ENCODE results near the gene APLP2. TPM values are rescaled to one million over a fixed set of nuclear protein-coding genes. Genes with fewer than 3 reads are reported as not detected.
A peak's percentile ranks its signal among the peaks of the same experiment; 100 is the strongest.

The APLP2 gene
- total RNA-seq, 1 donor from 2014 or later, result 548 TPM

DNA sequence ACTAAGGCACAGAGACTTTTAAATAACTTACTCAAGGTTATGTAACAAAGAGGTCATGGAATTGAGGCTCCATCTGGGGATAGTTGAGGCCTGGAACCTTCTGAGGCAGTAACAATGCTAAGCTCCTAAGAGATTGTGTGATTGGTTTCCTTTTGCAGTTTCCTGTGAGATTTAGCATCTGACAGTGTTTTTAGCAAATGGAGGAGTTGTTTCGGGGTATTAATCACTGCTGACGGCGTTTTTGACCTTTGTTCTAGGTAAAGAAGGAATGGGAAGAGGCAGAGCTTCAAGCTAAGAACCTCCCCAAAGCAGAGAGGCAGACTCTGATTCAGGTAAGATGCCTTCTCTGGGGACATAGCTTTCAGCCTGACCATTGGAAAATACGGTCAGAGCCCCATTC, 57.8 kb downstream of the APLP2 start:
- DNase-seq (ENCODE audit: low read depth), result no peak
- TF ChIP-seq, protein P1, sequence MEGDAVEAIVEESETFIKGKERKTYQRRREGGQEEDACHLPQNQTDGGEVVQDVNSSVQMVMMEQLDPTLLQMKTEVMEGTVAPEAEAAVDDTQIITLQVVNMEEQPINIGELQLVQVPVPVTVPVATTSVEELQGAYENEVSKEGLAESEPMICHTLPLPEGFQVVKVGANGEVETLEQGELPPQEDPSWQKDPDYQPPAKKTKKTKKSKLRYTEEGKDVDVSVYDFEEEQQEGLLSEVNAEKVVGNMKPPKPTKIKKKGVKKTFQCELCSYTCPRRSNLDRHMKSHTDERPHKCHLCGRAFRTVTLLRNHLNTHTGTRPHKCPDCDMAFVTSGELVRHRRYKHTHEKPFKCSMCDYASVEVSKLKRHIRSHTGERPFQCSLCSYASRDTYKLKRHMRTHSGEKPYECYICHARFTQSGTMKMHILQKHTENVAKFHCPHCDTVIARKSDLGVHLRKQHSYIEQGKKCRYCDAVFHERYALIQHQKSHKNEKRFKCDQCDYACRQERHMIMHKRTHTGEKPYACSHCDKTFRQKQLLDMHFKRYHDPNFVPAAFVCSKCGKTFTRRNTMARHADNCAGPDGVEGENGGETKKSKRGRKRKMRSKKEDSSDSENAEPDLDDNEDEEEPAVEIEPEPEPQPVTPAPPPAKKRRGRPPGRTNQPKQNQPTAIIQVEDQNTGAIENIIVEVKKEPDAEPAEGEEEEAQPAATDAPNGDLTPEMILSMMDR (conservative IDR thresholded peaks at IDR 0.05; ENCODE audit: low read depth, low read length), result no peak
- no peak overlapping the region for H3K4me3 ChIP-seq (ENCODE audit: low read depth, low read length)

GRCh38 chr11:130128626-130129025, 58.9 kb downstream of the APLP2 start:
- DNase-seq (ENCODE audit: low read depth), result no peak
- H3K4me3 ChIP-seq (ENCODE audit: low read depth, low read length), result no peak overlapping the region
- TF ChIP-seq, protein P1 (conservative IDR thresholded peaks at IDR 0.05; ENCODE audit: low read depth, low read length), result no peak

GRCh38 chr11:130129922-130130321, 60.2 kb downstream of the APLP2 start:
- DNase-seq (ENCODE audit: low read depth), result no peak
- TF ChIP-seq, protein P1 (conservative IDR thresholded peaks at IDR 0.05; ENCODE audit: low read depth, low read length), result no peak
- no peak overlapping the region for H3K4me3 ChIP-seq (ENCODE audit: low read depth, low read length)

- DNase-seq (ENCODE audit: low read depth), result no peak
- no peak overlapping the region for H3K4me3 ChIP-seq (ENCODE audit: low read depth, low read length)
- TF ChIP-seq, protein P1 (conservative IDR thresholded peaks at IDR 0.05; ENCODE audit: low read depth, low read length), result peak; percentile 85
Observed at GRCh38 chr11:130131961-130132850, 62.5 kb downstream of the APLP2 start.

- DNase-seq (ENCODE audit: low read depth), result no peak
- TF ChIP-seq, protein P1 (conservative IDR thresholded peaks at IDR 0.05; ENCODE audit: low read depth, low read length), result no peak
- no peak overlapping the region for H3K4me3 ChIP-seq (ENCODE audit: low read depth, low read length)
Observed at GRCh38 chr11:130133716-130134115, 64.0 kb downstream of the APLP2 start.

DNA sequence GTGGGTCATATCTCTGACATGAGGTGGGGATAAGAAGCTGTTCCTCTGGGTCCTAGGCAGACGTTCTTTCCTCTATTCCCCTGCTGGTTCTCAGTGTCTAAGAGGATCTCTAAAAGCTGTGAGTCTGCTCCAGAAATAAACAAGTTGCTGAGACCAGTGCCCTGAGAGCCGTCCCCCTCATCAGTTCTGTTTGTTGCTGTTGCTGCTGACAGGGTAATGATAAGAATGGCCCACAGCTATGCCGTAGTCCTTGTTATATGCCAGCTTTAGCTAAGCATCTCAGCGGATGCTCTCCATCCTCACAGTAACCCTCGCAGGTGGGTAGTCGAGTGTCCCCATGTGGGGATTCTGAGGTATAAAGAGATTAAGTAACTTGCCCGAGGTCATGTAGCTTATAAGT, 66.4 kb downstream of the APLP2 start:
- no peak overlapping the region for H3K4me3 ChIP-seq (ENCODE audit: low read depth, low read length)
- no peak for DNase-seq (ENCODE audit: low read depth)
- TF ChIP-seq, protein P1 (conservative IDR thresholded peaks at IDR 0.05; ENCODE audit: low read depth, low read length), result no peak

- DNase-seq (ENCODE audit: low read depth), result no peak
- TF ChIP-seq, protein P1 (conservative IDR thresholded peaks at IDR 0.05; ENCODE audit: low read depth, low read length), result no peak
- no peak overlapping the region for H3K4me3 ChIP-seq (ENCODE audit: low read depth, low read length)
Observed at GRCh38 chr11:130137999-130138398, 68.3 kb downstream of the APLP2 start.

Data from epithelial cell of proximal tubule (primary cell).